DOHH2 (cell line): Measurements from ENCODE around the gene ITGB4.

Experiments used
- H3F3A ChIP-seq: fragments of 200-600 bp; sonication (generic), shearing (Covaris generic); 2 replicates; pipeline ENCODE4 v1.6.0; 2016; ENCODE audit warnings: antibody characterized with exemption, mild to moderate bottlenecking; ENCODE audit not compliant: control insufficient read depth, insufficient read depth
- H3K27ac ChIP-seq: fragments of 200-600 bp; sonication (generic); 2 replicates; pipeline ENCODE4 v1.5.1; 2014; ENCODE audit warnings: low read depth, mild to moderate bottlenecking, low read length, moderate library complexity
- H3K27me3 ChIP-seq: fragments of 200-600 bp; sonication (generic); 2 replicates; pipeline ENCODE4 v1.6.1; 2014; ENCODE audit warnings: mild to moderate bottlenecking, low read length, mixed read lengths; ENCODE audit not compliant: control insufficient read depth
- H3K36me3 ChIP-seq: fragments of 200-600 bp; sonication (generic); 2 replicates; pipeline ENCODE4 v1.6.1; 2014; ENCODE audit warnings: mild to moderate bottlenecking, low read length, moderate library complexity, mixed read lengths; ENCODE audit not compliant: control insufficient read depth
- H3K4me1 ChIP-seq: fragments of 200-600 bp; sonication (generic); 2 replicates; pipeline ENCODE4 v1.6.1; 2014; ENCODE audit warnings: mild to moderate bottlenecking, low read length, mixed read lengths; ENCODE audit not compliant: control insufficient read depth
- H3K4me2 ChIP-seq: fragments of 200-600 bp; sonication (generic); 2 replicates; pipeline ENCODE4 v1.6.0; 2014; ENCODE audit warnings: mild to moderate bottlenecking, low read length, moderate library complexity
- H3K4me3 ChIP-seq: fragments of 200-600 bp; sonication (generic); 2 replicates; pipeline ENCODE4 v1.5.1; 2014; ENCODE audit warnings: mild to moderate bottlenecking, low read length, mixed read lengths
- H3K79me2 ChIP-seq: fragments of 200-600 bp; sonication (generic); 2 replicates; pipeline ENCODE4 v1.6.1; 2014; ENCODE audit warnings: mild to moderate bottlenecking, low read length, mixed read lengths; ENCODE audit not compliant: control insufficient read depth
- H3K9me2 ChIP-seq: fragments of 200-600 bp; sonication (generic); replicated peaks from 2 replicates; pipeline ENCODE4 v1.6.1; 2014; ENCODE audit warnings: mild to moderate bottlenecking, low read length, mixed read lengths; ENCODE audit not compliant: control insufficient read depth
- H3K9me3 ChIP-seq: fragments of 200-600 bp; sonication (generic); 2 replicates; pipeline ENCODE4 v1.6.1; 2014; ENCODE audit warnings: antibody characterized with exemption, low read length, mixed read lengths; ENCODE audit not compliant: control insufficient read depth, insufficient read depth
- H4K20me1 ChIP-seq: fragments of 200-600 bp; sonication (generic); 2 replicates; pipeline ENCODE4 v1.6.0; 2014; ENCODE audit warnings: low read depth, mild to moderate bottlenecking, antibody characterized with exemption, low read length, moderate library complexity; ENCODE audit not compliant: control insufficient read depth, insufficient read depth
- EZH2phosphoT487 ChIP-seq: fragments of 200-600 bp; sonication (generic); IDR thresholded peaks from 2 replicates; pipeline ENCODE4 v1.6.1; 2017; ENCODE audit warnings: borderline replicate concordance, mild to moderate bottlenecking, antibody characterized with exemption, low read length, moderate library complexity, mixed read lengths
- TF ChIP-seq, protein P1 (sequence below): fragments of 200-600 bp; sonication (generic); IDR thresholded peaks from one replicate; pipeline ENCODE4 v1.5.1; 2014; ENCODE audit warnings: antibody characterized with exemption, mild to moderate bottlenecking, low read depth, low read length; ENCODE audit not compliant: poor library complexity, severe bottlenecking

The ITGB4 gene

DNA sequence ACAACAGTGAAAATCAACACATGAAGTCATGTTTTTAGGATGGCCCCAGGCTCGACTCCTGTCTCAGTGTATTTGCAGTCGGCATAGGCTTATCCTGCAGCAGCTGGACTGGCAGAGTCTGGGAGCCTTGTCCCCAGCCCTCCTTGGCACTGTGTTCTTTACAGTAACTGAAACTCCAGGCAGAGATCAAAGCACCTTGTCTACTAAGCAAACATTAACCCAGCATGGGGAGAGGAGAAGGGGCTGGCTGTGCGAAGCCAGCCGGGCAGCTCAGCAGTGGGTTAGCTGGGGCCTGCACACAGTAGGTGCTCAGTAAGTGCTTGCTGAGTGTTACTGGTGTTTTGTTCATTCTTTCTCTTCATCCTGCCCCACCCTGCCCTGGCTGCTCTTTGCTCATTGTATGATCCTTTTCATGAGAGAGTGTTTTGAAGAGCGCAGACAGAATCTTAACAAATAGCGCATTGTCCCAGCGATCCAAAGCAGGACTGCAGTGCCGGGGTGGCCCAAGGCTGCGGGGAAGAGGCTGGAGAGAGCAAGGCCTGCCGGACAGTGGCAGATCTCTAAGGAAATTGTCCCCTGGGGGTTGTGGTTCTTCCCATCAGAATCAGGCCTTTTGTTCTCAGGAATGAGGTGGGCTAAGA lies 23.5 kb upstream of the ITGB4 start:
- no peaks in the 10 kb centered on the region for H3K4me1 ChIP-seq

DNA sequence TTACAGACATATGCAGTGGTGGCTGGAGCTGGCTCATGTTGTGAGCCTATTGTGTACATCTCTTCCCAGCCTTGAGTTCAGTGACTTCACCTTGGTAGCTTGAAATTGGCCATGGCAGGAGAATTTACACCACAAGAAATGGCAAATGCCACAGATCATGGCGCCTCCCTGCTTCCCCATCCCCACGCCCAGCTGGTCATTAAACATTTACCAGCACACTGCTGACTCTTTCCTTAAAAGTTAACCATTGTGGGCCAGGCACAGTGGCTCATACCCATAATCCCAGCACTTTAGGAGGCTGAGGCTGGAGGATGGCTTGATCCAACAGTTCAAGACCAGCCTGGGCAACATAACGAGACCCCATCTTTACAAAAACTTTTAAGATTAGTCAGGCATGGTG lies 22.6 kb upstream of the ITGB4 start:
- Histone ChIP-seq H3K9me2 (no peaks in the 10 kb centered on the region), H3K9me3 (no peaks in the 10 kb centered on the region), H3K79me2 (peaks cover 8% of the 10 kb centered on the region), H4K20me1 (peaks cover 4% of the 10 kb centered on the region; the same call in 1 of the 2 replicates), H3K27ac (no peak overlapping the region), H3K4me2 (no peak overlapping the region), H3K4me1 (no peaks in the 10 kb centered on the region), H3K4me3 (no peak overlapping the region), H3K27me3 (no peaks in the 10 kb centered on the region), H3F3A (no peaks in the 10 kb centered on the region), H3K36me3 (peaks cover 91% of the 10 kb centered on the region)
- TF ChIP-seq, protein P1, sequence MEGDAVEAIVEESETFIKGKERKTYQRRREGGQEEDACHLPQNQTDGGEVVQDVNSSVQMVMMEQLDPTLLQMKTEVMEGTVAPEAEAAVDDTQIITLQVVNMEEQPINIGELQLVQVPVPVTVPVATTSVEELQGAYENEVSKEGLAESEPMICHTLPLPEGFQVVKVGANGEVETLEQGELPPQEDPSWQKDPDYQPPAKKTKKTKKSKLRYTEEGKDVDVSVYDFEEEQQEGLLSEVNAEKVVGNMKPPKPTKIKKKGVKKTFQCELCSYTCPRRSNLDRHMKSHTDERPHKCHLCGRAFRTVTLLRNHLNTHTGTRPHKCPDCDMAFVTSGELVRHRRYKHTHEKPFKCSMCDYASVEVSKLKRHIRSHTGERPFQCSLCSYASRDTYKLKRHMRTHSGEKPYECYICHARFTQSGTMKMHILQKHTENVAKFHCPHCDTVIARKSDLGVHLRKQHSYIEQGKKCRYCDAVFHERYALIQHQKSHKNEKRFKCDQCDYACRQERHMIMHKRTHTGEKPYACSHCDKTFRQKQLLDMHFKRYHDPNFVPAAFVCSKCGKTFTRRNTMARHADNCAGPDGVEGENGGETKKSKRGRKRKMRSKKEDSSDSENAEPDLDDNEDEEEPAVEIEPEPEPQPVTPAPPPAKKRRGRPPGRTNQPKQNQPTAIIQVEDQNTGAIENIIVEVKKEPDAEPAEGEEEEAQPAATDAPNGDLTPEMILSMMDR, result no peak
- TF ChIP-seq EZH2phosphoT487, result no peak

More for the DNA sequence above, 23.5 kb upstream of the ITGB4 start:
- H3K79me2 ChIP-seq, result peaks cover 16% of the 10 kb centered on the region
- no peaks in the 10 kb centered on the region for H3K9me2 ChIP-seq
- peaks cover 4% of the 10 kb centered on the region; the same call in 1 of the 2 replicates for H4K20me1 ChIP-seq
- TF ChIP-seq EZH2phosphoT487, result no peak
- TF ChIP-seq, protein P1, result no peak
- H3K4me2 ChIP-seq, result no peak overlapping the region
- no peaks in the 10 kb centered on the region for H3F3A ChIP-seq
- peaks cover 91% of the 10 kb centered on the region for H3K36me3 ChIP-seq
- no peak overlapping the region for H3K27ac ChIP-seq
- no peaks in the 10 kb centered on the region for H3K27me3 ChIP-seq
- no peaks in the 10 kb centered on the region for H3K9me3 ChIP-seq
- H3K4me3 ChIP-seq, result no peak overlapping the region

DNA sequence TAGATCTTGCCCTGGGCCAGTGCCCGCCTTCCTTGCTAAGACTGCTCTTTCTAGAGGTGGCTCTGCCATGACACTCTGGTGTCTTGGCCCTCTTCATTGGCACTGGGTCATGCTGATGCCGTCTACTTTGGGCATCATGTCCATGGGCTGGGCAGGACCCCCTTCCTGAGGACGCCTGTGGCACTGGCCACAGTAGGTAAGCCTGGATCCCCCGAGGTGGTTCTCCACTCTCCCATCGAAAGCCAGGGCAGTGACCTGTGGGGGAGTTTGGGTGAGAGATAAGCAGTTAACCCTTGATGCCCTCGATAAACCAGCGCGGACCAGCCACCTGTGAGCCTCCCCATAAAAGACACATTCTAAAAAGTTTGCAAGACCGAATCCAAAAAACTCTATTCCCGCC lies 20.0 kb upstream of the ITGB4 start:
- Histone ChIP-seq H3K27ac (no peak overlapping the region), H3F3A (no peaks in the 10 kb centered on the region), H3K9me3 (no peaks in the 10 kb centered on the region), H3K36me3 (peaks cover 93% of the 10 kb centered on the region), H4K20me1 (no peaks in the 10 kb centered on the region), H3K9me2 (no peaks in the 10 kb centered on the region), H3K79me2 (peaks cover 4% of the 10 kb centered on the region; the same call in 1 of the 2 replicates), H3K4me3 (no peak overlapping the region), H3K4me2 (no peak overlapping the region), H3K4me1 (no peaks in the 10 kb centered on the region), H3K27me3 (no peaks in the 10 kb centered on the region)
- no peak for TF ChIP-seq EZH2phosphoT487
- TF ChIP-seq, protein P1, result no peak
